WTC11 (cell line): ENCODE data around the gene NDST3. TPM values are rescaled to one million over a fixed set of nuclear protein-coding genes. Genes with fewer than 3 reads are reported as not detected.

Source experiments
- ATAC-seq: fragments of 200-7000 bp; cut with Tn5 transposase; 2 replicates; pipeline ENCODE4 v1.10.0; 2021; ENCODE audit warnings: mild to moderate bottlenecking, moderate library complexity
- CTCF ChIA-PET: fragments of 300-600 bp; sonication (Branson Sonifier 250); formaldehyde crosslinking; loops from one replicate; lab custom pipeline; 2021; ENCODE audit warnings: antibody characterized with exemption; lab: Charles Lee
- POLR2A ChIA-PET: fragments of 350-600 bp; sonication (Branson Sonifier 250); formaldehyde crosslinking; loops from one replicate; lab custom pipeline; 2021; ENCODE audit warnings: antibody characterized with exemption; lab: Charles Lee
- DNase-seq: peaks from one replicate; pipeline ENCODE4 v3.0.0; 2021; ENCODE audit warnings: low spot score
- H3K27ac Mint-ChIP-seq: 2 replicates; pipeline ENCODE4 v1.8.0; 2021; ENCODE audit warnings: mixed read lengths
- H3K27me3 Mint-ChIP-seq: 2 replicates; pipeline ENCODE4 v1.8.0; 2021; ENCODE audit warnings: low read depth, mild to moderate bottlenecking, moderate library complexity, mixed read lengths
- H3K36me3 Mint-ChIP-seq: 2 replicates; pipeline ENCODE4 v1.8.0; 2021; ENCODE audit warnings: mixed read lengths
- H3K4me1 Mint-ChIP-seq: 2 replicates; pipeline ENCODE4 v1.8.0; 2022; ENCODE audit warnings: mixed read lengths
- H3K4me3 Mint-ChIP-seq: 2 replicates; pipeline ENCODE4 v1.8.0; 2021; ENCODE audit warnings: mild to moderate bottlenecking, moderate library complexity, mixed read lengths
- H3K9me3 Mint-ChIP-seq: 2 replicates; pipeline ENCODE4 v1.8.0; 2021; ENCODE audit warnings: mixed read lengths
- AFF4 ChIP-seq: sonication (generic); formaldehyde crosslinking; IDR thresholded peaks from 2 replicates; pipeline ENCODE4 v1.8.1; 2023; ENCODE audit warnings: mild to moderate bottlenecking, missing genetic modification reagents, borderline replicate concordance
- ATF1 ChIP-seq: sonication (generic); formaldehyde crosslinking; IDR thresholded peaks from 2 replicates; pipeline ENCODE4 v1.8.1; 2023; ENCODE audit warnings: mild to moderate bottlenecking, moderate library complexity, missing genetic modification reagents
- CDX4 ChIP-seq: fragments of 250-450 bp; sonication (Bioruptor Pico); IDR thresholded peaks from 2 replicates; pipeline ENCODE4 v1.9.0; 2021; ENCODE audit warnings: moderate library complexity, mild to moderate bottlenecking, inconsistent platforms, borderline replicate concordance
- GABPB1 ChIP-seq: sonication (generic); formaldehyde crosslinking; IDR thresholded peaks from 2 replicates; pipeline ENCODE4 v1.8.1; 2023; ENCODE audit warnings: mild to moderate bottlenecking, missing genetic modification reagents
- GRHL2 ChIP-seq: fragments of 250-450 bp; sonication (Bioruptor Pico); IDR thresholded peaks from 2 replicates; pipeline ENCODE4 v1.8.0; 2022; ENCODE audit warnings: mild to moderate bottlenecking, moderate library complexity; ENCODE audit not compliant: insufficient replicate concordance, severe bottlenecking
- IRF1 ChIP-seq: sonication (generic); formaldehyde crosslinking; IDR thresholded peaks from 2 replicates; pipeline ENCODE4 v1.8.0; 2023; ENCODE audit warnings: missing genetic modification reagents
- MXD4 ChIP-seq: fragments of 250-450 bp; sonication (Bioruptor Pico); IDR thresholded peaks from 2 replicates; pipeline ENCODE4 v1.8.0; 2021; ENCODE audit warnings: mild to moderate bottlenecking, moderate library complexity, borderline replicate concordance
- NR2C2 ChIP-seq: sonication (generic); formaldehyde crosslinking; IDR thresholded peaks from 2 replicates; pipeline ENCODE4 v1.8.0; 2022; ENCODE audit warnings: mild to moderate bottlenecking, missing genetic modification reagents
- PRDM15 ChIP-seq: sonication (generic); formaldehyde crosslinking; IDR thresholded peaks from 2 replicates; pipeline ENCODE4 v1.8.0; 2022; ENCODE audit warnings: missing genetic modification reagents
- PRRX2 ChIP-seq: fragments of 250-450 bp; sonication (Bioruptor Pico); IDR thresholded peaks from 2 replicates; pipeline ENCODE4 v1.8.0; 2021; ENCODE audit warnings: mild to moderate bottlenecking
- SOX15 ChIP-seq: fragments of 250-450 bp; sonication (Bioruptor Pico); IDR thresholded peaks from 2 replicates; pipeline ENCODE4 v1.9.0; 2021; ENCODE audit warnings: mild to moderate bottlenecking
- TEAD1 ChIP-seq: sonication (generic); formaldehyde crosslinking; IDR thresholded peaks from 2 replicates; pipeline ENCODE4 v1.8.0; 2022; ENCODE audit warnings: mild to moderate bottlenecking, missing genetic modification reagents
- TEAD4 ChIP-seq: sonication (generic); formaldehyde crosslinking; IDR thresholded peaks from 2 replicates; pipeline ENCODE4 v1.8.0; 2022; ENCODE audit warnings: mild to moderate bottlenecking, missing genetic modification reagents
- ZNF232 ChIP-seq: sonication (generic); formaldehyde crosslinking; IDR thresholded peaks from 2 replicates; pipeline ENCODE4 v1.8.0; 2022; ENCODE audit warnings: mild to moderate bottlenecking, missing genetic modification reagents
- ZNF396 ChIP-seq: fragments of 250-450 bp; sonication (Bioruptor Pico); IDR thresholded peaks from 2 replicates; pipeline ENCODE4 v1.8.0; 2021; ENCODE audit warnings: mild to moderate bottlenecking, moderate library complexity, borderline replicate concordance
- total RNA-seq: library from RNA; stranded (reverse); gene quantifications from 3 replicates; pipeline ENCODE4 v1.2.3, GENCODE V29; 2021
- TF ChIP-seq, protein P1 (sequence below): sonication (generic); formaldehyde crosslinking; IDR thresholded peaks from 2 replicates; pipeline ENCODE4 v1.8.1; 2022; ENCODE audit warnings: mild to moderate bottlenecking, missing genetic modification reagents, moderate library complexity, borderline replicate concordance

Gene NDST3
- total RNA-seq, 1 experiment from 2014 or later, result 0.37 TPM

DNA sequence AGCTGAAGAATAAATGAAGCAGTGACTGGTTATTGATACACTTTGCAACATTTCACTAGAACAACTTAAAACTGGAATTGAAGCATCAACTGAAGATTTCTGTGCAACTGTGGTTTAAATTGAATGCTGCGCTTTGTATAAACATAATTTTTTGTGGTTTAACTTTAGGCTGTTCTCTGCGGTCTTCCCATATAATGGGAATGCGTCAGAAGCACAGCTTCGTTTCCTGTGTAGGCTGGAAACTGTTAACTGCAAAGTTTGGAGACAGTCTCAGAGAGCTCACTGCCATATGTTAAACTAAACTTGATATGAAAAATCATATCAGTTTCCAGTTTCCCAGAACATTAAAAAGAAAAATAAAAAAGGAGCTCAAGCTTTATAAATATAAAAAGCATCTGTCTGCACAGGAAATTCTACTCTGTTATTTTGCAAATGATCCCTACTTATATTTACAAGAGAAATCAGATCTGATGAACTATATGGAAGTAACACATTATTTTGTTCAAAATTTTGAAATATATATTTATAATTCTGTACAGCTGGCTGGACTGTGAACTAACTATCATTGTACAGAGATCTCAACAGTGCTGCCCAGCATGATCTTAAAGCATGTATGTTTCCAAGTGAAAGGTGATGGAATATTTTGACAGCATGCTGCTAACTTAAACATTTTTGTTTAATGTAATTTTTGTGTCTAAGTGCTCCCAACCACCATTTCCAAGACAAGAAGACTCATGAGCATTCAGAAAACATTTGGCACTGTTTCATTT is 139.9 kb downstream of the NDST3 start:
- ChIA-PET CTCF (no interaction called here), POLR2A (no interaction called here)
- H3K27ac Mint-ChIP-seq, result no peak overlapping the region
- DNase-seq (no peak), ATAC-seq (no peak)
- no peaks in the 10 kb centered on the region for H3K36me3 Mint-ChIP-seq
- TF ChIP-seq MXD4 (CRISPR knock-in tag) (no peak), TEAD4 (CRISPR knock-in tag) (no peak), IRF1 (CRISPR knock-in tag) (no peak), GRHL2 (CRISPR knock-in tag) (no peak)
- peaks cover 4% of the 10 kb centered on the region for H3K9me3 Mint-ChIP-seq
- no peaks in the 10 kb centered on the region for H3K27me3 Mint-ChIP-seq
- H3K4me3 Mint-ChIP-seq, result no peak overlapping the region
- peaks cover 9% of the 10 kb centered on the region for H3K4me1 Mint-ChIP-seq

GRCh38 chr4:118175506-118175905 is 141.2 kb downstream of the NDST3 start:
- TF ChIP-seq ATF1 (CRISPR knock-in tag) (no peak), PRRX2 (CRISPR knock-in tag) (no peak), PRDM15 (CRISPR knock-in tag) (no peak), NR2C2 (CRISPR knock-in tag) (no peak)
- TF ChIP-seq, all 79 proteins: peak for 0
- POLR2A ChIA-PET, result no interaction called here
- ATAC-seq, result no peak
- Mint-ChIP-seq H3K27me3 (no peaks in the 10 kb centered on the region), H3K27ac (no peak overlapping the region), H3K36me3 (no peaks in the 10 kb centered on the region), H3K4me1 (peaks cover 9% of the 10 kb centered on the region), H3K4me3 (no peak overlapping the region), H3K9me3 (peaks cover 4% of the 10 kb centered on the region)
- CTCF ChIA-PET, result no interaction called here
- no peak for DNase-seq

- ATAC-seq, result no peak
- H3K4me3 Mint-ChIP-seq, result no peak overlapping the region
- CTCF ChIA-PET, result no interaction called here
- TF ChIP-seq IRF1 (CRISPR knock-in tag) (no peak), ZNF232 (CRISPR knock-in tag) (no peak)
- H3K36me3 Mint-ChIP-seq, result no peaks in the 10 kb centered on the region
- H3K9me3 Mint-ChIP-seq, result peaks cover 4% of the 10 kb centered on the region
- H3K27me3 Mint-ChIP-seq, result no peaks in the 10 kb centered on the region
- peaks cover 7% of the 10 kb centered on the region; the same call in 1 of the 2 replicates for H3K4me1 Mint-ChIP-seq
- POLR2A ChIA-PET, result no interaction called here
- DNase-seq, result no peak
- no peak overlapping the region for H3K27ac Mint-ChIP-seq
Observed at GRCh38 chr4:118177126-118177525, 142.8 kb downstream of the NDST3 start.

DNA sequence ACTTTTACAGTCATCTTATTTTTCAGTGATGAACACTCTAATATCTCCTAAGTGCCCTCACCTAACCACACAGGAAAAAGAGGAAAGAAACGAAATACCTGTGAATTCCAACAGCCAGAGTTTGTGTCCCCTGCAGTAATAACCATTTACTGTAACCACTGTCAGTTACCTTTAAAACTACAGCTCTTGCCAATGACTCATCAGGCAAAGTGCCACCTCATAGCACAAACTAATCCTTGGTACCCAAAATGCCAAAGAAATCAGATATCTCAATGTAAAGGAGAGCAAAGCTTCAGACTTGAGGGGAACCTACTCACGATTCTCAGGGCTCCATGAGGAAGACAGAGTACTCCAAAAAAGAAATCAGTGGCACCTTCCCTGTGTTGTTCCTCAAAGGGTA is 146.5 kb downstream of the NDST3 start:
- ATAC-seq (no peak), DNase-seq (no peak)
- Mint-ChIP-seq H3K27me3 (no peaks in the 10 kb centered on the region), H3K27ac (no peak overlapping the region), H3K9me3 (peaks cover 4% of the 10 kb centered on the region), H3K4me3 (no peak overlapping the region), H3K4me1 (peaks cover 15% of the 10 kb centered on the region), H3K36me3 (no peaks in the 10 kb centered on the region)
- CTCF ChIA-PET, result no interaction called here
- POLR2A ChIA-PET, result no interaction called here
- TF ChIP-seq CDX4 (CRISPR knock-in tag) (no peak), SOX15 (CRISPR knock-in tag) (no peak), ZNF396 (CRISPR knock-in tag) (no peak), GABPB1 (CRISPR knock-in tag) (no peak), AFF4 (no peak), TEAD1 (CRISPR knock-in tag) (no peak)
- TF ChIP-seq, protein P1, sequence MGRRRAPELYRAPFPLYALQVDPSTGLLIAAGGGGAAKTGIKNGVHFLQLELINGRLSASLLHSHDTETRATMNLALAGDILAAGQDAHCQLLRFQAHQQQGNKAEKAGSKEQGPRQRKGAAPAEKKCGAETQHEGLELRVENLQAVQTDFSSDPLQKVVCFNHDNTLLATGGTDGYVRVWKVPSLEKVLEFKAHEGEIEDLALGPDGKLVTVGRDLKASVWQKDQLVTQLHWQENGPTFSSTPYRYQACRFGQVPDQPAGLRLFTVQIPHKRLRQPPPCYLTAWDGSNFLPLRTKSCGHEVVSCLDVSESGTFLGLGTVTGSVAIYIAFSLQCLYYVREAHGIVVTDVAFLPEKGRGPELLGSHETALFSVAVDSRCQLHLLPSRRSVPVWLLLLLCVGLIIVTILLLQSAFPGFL (CRISPR knock-in tag), result no peak
